Measurements from ENCODE around the gene ATP4B. TPM values are rescaled to one million over a fixed set of nuclear protein-coding genes. Genes with fewer than 3 reads are reported as not detected.
A peak's percentile ranks its signal among the peaks of the same experiment; 100 is the strongest.

ATP4B gene
- total RNA-seq, 4 donors from 2014 or later: not detected

DNA sequence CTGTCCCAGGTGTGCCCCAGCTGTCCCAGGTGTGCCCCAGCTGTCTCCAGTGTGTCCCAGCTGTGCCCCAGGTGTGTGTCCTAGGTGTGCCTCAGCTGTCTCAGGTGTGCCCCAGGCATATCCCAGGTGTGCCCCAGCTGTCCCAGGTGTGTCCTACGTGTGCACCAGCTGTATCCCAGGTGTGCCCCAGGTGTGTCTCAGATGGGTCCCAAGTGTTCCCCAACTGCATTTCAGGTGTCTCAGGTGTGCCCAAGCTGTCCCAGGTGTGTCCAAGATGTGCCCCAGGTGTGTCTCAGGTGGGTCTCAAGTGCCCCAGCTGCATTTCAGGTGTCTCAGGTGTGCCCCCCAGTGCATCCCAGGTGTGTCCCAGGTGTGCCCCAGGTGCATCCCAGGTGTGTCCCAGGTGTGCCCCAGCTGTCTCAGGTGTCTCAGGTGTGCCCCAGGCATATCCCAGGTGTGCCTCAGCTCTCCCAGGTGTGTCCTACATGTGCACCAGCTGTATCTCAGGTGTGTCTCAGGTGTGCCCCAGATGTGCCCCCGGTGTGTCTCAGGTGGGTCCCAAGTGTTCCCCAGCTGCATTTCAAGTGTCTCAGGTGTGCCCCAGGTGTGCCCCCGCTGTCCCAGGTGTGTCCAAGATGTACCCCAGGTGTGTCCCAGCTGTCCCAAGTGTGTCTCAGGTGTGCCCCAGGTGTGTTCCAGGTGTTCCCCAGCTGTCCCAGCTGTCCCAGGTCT lies 7.8 kb upstream of the ATP4B start:
- Histone ChIP-seq H3K4me3 (no peak overlapping the region), H3K4me1 (no peaks in the 10 kb centered on the region), H3K27me3 (no peaks in the 10 kb centered on the region), H3K9me3 (peaks cover 14% of the 10 kb centered on the region), H3K36me3 (no peaks in the 10 kb centered on the region), H3K27ac (no peak overlapping the region)
- DNase-seq (ENCODE audit: low spot score in 2 of 2): peak in 1 of 2 donors; percentile 74
- WGBS: no CpG with 5 or more reads among the region's 3 CpGs
- TF ChIP-seq POLR2AphosphoS5 (IDR thresholded peaks at IDR 0.05) (no peak), POLR2A (IDR thresholded peaks at IDR 0.05) (no peak), EP300 (IDR thresholded peaks at IDR 0.05) (no peak)
- TF ChIP-seq, protein P1, sequence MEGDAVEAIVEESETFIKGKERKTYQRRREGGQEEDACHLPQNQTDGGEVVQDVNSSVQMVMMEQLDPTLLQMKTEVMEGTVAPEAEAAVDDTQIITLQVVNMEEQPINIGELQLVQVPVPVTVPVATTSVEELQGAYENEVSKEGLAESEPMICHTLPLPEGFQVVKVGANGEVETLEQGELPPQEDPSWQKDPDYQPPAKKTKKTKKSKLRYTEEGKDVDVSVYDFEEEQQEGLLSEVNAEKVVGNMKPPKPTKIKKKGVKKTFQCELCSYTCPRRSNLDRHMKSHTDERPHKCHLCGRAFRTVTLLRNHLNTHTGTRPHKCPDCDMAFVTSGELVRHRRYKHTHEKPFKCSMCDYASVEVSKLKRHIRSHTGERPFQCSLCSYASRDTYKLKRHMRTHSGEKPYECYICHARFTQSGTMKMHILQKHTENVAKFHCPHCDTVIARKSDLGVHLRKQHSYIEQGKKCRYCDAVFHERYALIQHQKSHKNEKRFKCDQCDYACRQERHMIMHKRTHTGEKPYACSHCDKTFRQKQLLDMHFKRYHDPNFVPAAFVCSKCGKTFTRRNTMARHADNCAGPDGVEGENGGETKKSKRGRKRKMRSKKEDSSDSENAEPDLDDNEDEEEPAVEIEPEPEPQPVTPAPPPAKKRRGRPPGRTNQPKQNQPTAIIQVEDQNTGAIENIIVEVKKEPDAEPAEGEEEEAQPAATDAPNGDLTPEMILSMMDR (IDR thresholded peaks at IDR 0.05): no peak

DNA sequence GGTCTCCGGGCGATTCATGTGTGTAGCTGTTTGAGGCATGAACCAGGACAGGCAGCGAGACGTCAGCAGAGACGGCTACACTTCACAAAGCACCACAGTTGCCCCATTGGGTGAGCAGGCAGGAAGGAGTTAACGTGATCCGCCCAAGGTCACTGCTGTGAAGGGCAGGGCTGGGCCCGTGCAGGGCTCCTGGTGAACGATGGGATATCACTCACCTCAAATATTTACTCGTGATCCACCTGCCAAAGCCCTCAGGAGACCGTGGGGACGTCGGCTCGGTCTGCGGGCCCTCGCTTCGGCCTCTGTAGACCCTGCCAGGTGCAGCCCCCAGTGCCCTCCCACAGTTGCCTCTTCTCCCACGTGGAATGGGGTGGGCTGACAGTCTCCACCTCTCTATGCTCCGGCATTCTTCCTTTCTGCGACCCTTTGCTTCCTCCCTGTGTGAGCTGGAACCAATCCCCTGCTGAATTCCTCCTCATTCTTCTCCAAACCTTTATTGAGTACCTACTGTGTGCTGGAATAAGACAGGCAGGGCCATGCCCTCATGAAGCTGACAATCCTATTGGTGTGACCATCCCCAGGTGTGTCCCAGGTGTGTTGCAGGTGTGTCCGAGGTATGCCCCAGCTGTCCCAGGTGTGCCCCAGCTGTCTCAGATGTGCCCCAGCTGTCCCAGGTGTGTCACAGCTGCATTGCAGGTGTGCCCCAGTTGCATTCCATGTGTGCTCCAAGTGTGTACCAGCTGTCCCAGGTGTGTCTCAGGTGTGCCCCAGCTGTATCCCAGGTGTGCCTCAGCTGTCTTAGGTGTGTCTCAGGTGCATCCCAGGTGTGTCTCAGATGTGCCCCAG lies 7.0 kb upstream of the ATP4B start:
- no peaks in the 10 kb centered on the region for H3K4me1 ChIP-seq
- H3K9me3 ChIP-seq: peaks cover 14% of the 10 kb centered on the region
- H3K4me3 ChIP-seq: no peak overlapping the region
- H3K36me3 ChIP-seq: no peaks in the 10 kb centered on the region
- TF ChIP-seq EP300 (IDR thresholded peaks at IDR 0.05): no peak
- no peak for TF ChIP-seq POLR2A (IDR thresholded peaks at IDR 0.05)
- no peak for TF ChIP-seq POLR2AphosphoS5 (IDR thresholded peaks at IDR 0.05)
- TF ChIP-seq, protein P1 (IDR thresholded peaks at IDR 0.05): no peak
- no peak overlapping the region for H3K27ac ChIP-seq
- no peaks in the 10 kb centered on the region for H3K27me3 ChIP-seq
- peak; percentile 39 to 74 for DNase-seq (ENCODE audit: low spot score in 2 of 2)
- 74% methylated on average over 21 of the region's 21 CpGs for WGBS

DNA sequence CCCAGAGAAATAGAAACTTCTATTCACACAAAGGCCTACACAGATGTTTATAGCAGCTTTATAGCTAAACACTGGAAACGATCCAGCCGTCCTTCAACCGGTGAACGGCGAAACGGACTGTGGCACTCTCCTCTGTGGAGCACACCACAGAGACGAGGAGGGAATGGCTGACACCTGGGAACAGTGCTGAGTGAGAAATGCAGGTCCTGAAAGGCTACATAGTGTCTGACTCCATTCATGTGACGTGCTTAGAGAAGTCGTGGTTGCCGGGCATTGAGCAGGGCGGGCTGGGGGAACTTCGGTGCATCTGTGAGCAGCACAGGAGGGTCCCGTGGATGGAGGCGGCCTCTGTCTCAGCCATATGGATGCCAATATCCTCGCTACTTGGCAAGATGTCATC lies 5.9 kb upstream of the ATP4B start:
- H3K36me3 ChIP-seq: no peaks in the 10 kb centered on the region
- TF ChIP-seq EP300 (IDR thresholded peaks at IDR 0.05) (no peak), POLR2A (IDR thresholded peaks at IDR 0.05) (no peak), POLR2AphosphoS5 (IDR thresholded peaks at IDR 0.05) (no peak)
- TF ChIP-seq, protein P1 (IDR thresholded peaks at IDR 0.05): no peak
- H3K4me1 ChIP-seq: no peaks in the 10 kb centered on the region
- H3K27ac ChIP-seq: no peak overlapping the region
- peaks cover 14% of the 10 kb centered on the region for H3K9me3 ChIP-seq
- 73% methylated on average over 15 of the region's 15 CpGs for WGBS
- no peaks in the 10 kb centered on the region for H3K27me3 ChIP-seq
- H3K4me3 ChIP-seq: no peak overlapping the region
- DNase-seq (ENCODE audit: low spot score in 2 of 2): peak; percentile 47 to 63

DNA sequence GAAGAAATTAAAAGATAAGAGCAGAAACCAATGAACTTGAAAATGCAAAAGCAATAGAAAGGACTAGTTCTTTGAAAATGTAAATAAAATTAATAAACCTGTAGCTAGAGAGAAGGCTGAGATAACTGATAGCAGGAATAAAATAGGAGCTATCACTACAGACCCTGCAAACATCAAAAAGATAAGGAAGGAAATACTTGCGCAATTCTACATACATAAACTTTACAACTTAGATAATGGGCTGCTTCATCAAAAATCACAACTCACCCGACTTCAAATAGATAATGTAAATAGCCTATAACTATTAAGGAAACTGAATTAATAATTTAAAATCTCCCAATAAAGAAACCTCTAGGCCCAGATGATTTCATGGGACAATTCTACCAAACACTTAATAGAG lies 3.5 kb upstream of the ATP4B start:
- Histone ChIP-seq H3K27me3 (peaks cover 3% of the 10 kb centered on the region), H3K4me3 (no peak overlapping the region), H3K4me1 (no peaks in the 10 kb centered on the region), H3K36me3 (no peaks in the 10 kb centered on the region), H3K9me3 (peaks cover 14% of the 10 kb centered on the region), H3K27ac (no peak overlapping the region)
- no peak for DNase-seq (ENCODE audit: low spot score in 2 of 2)
- TF ChIP-seq POLR2A (IDR thresholded peaks at IDR 0.05) (no peak), POLR2AphosphoS5 (IDR thresholded peaks at IDR 0.05) (no peak), EP300 (IDR thresholded peaks at IDR 0.05) (no peak)
- TF ChIP-seq, protein P1 (IDR thresholded peaks at IDR 0.05): no peak
- 88% methylated on average over 2 of the region's 2 CpGs for WGBS

DNA sequence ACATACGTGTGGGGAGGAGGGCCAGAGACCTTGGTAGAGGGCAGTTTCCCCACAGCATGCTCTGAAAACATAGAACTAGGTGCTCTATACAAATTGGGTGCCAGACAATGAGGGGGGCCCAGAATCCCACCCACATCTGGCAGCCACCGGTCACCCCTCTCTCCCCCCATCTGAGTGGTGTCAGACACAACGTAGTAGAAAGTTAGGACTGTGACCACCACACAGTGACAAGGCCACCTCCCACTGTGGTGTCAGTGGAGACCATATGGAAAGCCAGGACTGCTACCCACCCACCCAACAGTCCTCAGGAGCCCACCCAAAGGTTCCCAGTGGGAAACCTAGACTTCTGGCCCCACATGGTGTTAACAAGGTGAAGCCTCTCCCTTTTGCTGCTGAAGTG lies 2.1 kb upstream of the ATP4B start:
- no peak for DNase-seq (ENCODE audit: low spot score in 2 of 2)
- WGBS: 82% methylated on average over 2 of the region's 3 CpGs

More for the DNA sequence above, 2.1 kb upstream of the ATP4B start:
- TF ChIP-seq POLR2AphosphoS5 (IDR thresholded peaks at IDR 0.05): no peak
- TF ChIP-seq, protein P1 (IDR thresholded peaks at IDR 0.05): no peak
- TF ChIP-seq POLR2A (IDR thresholded peaks at IDR 0.05): no peak
- no peak for TF ChIP-seq EP300 (IDR thresholded peaks at IDR 0.05)
- Histone ChIP-seq H3K36me3 (no peaks in the 10 kb centered on the region), H3K4me3 (no peak overlapping the region), H3K4me1 (no peaks in the 10 kb centered on the region), H3K27me3 (peaks cover 3% of the 10 kb centered on the region), H3K27ac (no peak overlapping the region), H3K9me3 (peaks cover 14% of the 10 kb centered on the region)
